HUES48 (cell line): Measurements from ENCODE around the gene SDF4.

Source experiments
- H3K27ac ChIP-seq: one replicate; pipeline ENCODE4 v1.7.0; 2013; ENCODE audit warnings: low read depth, low read length, inconsistent platforms
- H3K27me3 ChIP-seq: 2 replicates; pipeline ENCODE4 v1.6.1; 2013; ENCODE audit warnings: mild to moderate bottlenecking, low read length; ENCODE audit not compliant: control insufficient read depth, insufficient read depth
- H3K36me3 ChIP-seq: 2 replicates; pipeline ENCODE4 v1.6.1; 2013; ENCODE audit warnings: low read length; ENCODE audit not compliant: control insufficient read depth, insufficient read depth
- H3K4me1 ChIP-seq: 2 replicates; pipeline ENCODE4 v1.6.1; 2013; ENCODE audit warnings: mild to moderate bottlenecking, low read length; ENCODE audit not compliant: control insufficient read depth, insufficient read depth
- H3K4me3 ChIP-seq: 2 replicates; pipeline ENCODE4 v1.5.1; 2013; ENCODE audit warnings: mild to moderate bottlenecking, low read depth, low read length
- H3K9ac ChIP-seq: 2 replicates; pipeline ENCODE4 v1.6.1; 2013; ENCODE audit warnings: mild to moderate bottlenecking, low read depth, low read length, moderate library complexity
- H3K9me3 ChIP-seq: 2 replicates; pipeline ENCODE4 v1.6.1; 2013; ENCODE audit warnings: low read length; ENCODE audit not compliant: control insufficient read depth, insufficient read depth

The SDF4 gene

GRCh38 chr1:1189111-1189510 is 42.7 kb downstream of the SDF4 start:
- no peaks in the 10 kb centered on the region for H3K27me3 ChIP-seq
- H3K4me3 ChIP-seq: no peak overlapping the region
- H3K27ac ChIP-seq: no peak overlapping the region
- H3K36me3 ChIP-seq: no peaks in the 10 kb centered on the region
- no peaks in the 10 kb centered on the region for H3K4me1 ChIP-seq
- peaks cover 7% of the 10 kb centered on the region; the same call in 1 of the 2 replicates for H3K9me3 ChIP-seq
- no peak overlapping the region for H3K9ac ChIP-seq

- H3K36me3 ChIP-seq: no peaks in the 10 kb centered on the region
- no peaks in the 10 kb centered on the region for H3K4me1 ChIP-seq
- no peaks in the 10 kb centered on the region for H3K27me3 ChIP-seq
- H3K27ac ChIP-seq: no peak overlapping the region
- peaks cover 7% of the 10 kb centered on the region; the same call in 1 of the 2 replicates for H3K9me3 ChIP-seq
- no peak overlapping the region for H3K4me3 ChIP-seq
- H3K9ac ChIP-seq: no peak overlapping the region
Observed at GRCh38 chr1:1187938-1188337, 43.9 kb downstream of the SDF4 start.

GRCh38 chr1:1185101-1185765 is 46.6 kb downstream of the SDF4 start:
- Histone ChIP-seq H3K27me3 (no peaks in the 10 kb centered on the region), H3K27ac (no peak overlapping the region), H3K36me3 (no peaks in the 10 kb centered on the region), H3K4me3 (no peak overlapping the region), H3K9ac (no peak overlapping the region), H3K9me3 (no peaks in the 10 kb centered on the region), H3K4me1 (no peaks in the 10 kb centered on the region)

DNA sequence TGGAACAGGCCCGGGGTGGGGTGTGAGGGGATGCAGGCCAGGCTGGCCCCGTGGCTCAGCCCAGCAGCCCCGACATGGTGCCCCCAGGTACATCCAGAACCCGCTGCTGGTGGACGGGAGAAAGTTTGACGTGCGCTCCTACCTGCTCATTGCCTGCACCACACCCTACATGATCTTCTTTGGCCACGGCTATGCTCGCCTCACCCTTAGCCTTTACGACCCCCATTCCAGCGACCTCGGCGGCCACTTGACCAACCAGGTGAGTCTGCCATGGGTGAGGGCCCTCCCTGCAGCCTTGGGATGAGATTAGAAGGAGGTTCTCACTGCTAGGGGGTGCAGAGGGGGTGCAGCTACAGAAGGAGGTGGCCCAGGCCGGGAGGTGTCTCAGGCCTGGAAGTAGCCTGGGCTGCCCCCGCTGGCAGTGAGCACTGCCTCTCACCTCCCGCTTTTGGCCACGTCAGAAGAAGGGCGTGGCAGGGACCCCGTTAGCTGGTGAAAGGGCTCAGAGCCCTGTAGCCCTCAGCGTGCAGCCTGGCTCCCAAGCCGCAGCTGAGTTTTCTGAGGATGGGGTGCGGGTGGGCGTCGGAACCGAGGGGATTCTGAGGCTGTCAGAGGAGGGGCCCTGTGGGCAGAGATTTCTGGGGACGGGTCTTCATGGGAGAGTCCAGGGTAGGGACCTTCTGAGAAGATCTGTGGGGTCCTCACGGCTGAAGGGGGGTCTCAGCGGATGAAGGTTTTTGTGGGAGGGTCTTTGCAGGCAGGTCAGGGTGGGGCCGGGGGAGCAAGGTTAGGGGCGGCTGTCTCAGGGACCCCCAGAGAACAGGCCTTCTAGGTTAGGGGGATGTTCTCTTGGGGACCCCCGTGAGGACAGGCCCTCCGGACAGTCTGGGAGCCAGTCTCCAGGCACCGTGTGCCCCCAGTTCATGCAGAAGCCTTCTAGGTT is 47.7 kb downstream of the SDF4 start:
- no peaks in the 10 kb centered on the region for H3K36me3 ChIP-seq
- no peaks in the 10 kb centered on the region for H3K4me1 ChIP-seq

GRCh38 chr1:1183221-1183747 is 48.5 kb downstream of the SDF4 start:
- no peaks in the 10 kb centered on the region for H3K27me3 ChIP-seq
- H3K4me1 ChIP-seq: no peaks in the 10 kb centered on the region
- H3K4me3 ChIP-seq: no peak overlapping the region
- H3K9ac ChIP-seq: no peak overlapping the region
- no peaks in the 10 kb centered on the region for H3K36me3 ChIP-seq
- H3K9me3 ChIP-seq: no peaks in the 10 kb centered on the region
- H3K27ac ChIP-seq: no peak overlapping the region

More for the DNA sequence above, 47.7 kb downstream of the SDF4 start:
- no peaks in the 10 kb centered on the region for H3K9me3 ChIP-seq
- no peak overlapping the region for H3K4me3 ChIP-seq
- no peak overlapping the region for H3K9ac ChIP-seq
- no peak overlapping the region for H3K27ac ChIP-seq
- no peaks in the 10 kb centered on the region for H3K27me3 ChIP-seq

GRCh38 chr1:1182491-1183220 is 49.1 kb downstream of the SDF4 start:
- H3K36me3 ChIP-seq: no peaks in the 10 kb centered on the region
- H3K9ac ChIP-seq: no peak overlapping the region
- H3K27me3 ChIP-seq: no peaks in the 10 kb centered on the region
- no peaks in the 10 kb centered on the region for H3K9me3 ChIP-seq
- no peak overlapping the region for H3K4me3 ChIP-seq
- no peaks in the 10 kb centered on the region for H3K4me1 ChIP-seq
- H3K27ac ChIP-seq: no peak overlapping the region

- peaks cover 1% of the 10 kb centered on the region for H3K4me1 ChIP-seq
- no peak overlapping the region for H3K9ac ChIP-seq
- H3K4me3 ChIP-seq: no peak overlapping the region
Observed at GRCh38 chr1:1181938-1182410, 49.8 kb downstream of the SDF4 start.

GRCh38 chr1:1181129-1181937 is 50.5 kb downstream of the SDF4 start:
- Histone ChIP-seq H3K27me3 (no peaks in the 10 kb centered on the region), H3K9ac (no peak overlapping the region), H3K27ac (no peak overlapping the region), H3K4me1 (peaks cover 7% of the 10 kb centered on the region), H3K4me3 (no peak overlapping the region), H3K9me3 (no peaks in the 10 kb centered on the region), H3K36me3 (no peaks in the 10 kb centered on the region)

More at GRCh38 chr1:1181938-1182410, 49.8 kb downstream of the SDF4 start:
- Histone ChIP-seq H3K27ac (no peak overlapping the region), H3K9me3 (no peaks in the 10 kb centered on the region), H3K36me3 (no peaks in the 10 kb centered on the region), H3K27me3 (no peaks in the 10 kb centered on the region)

GRCh38 chr1:1179983-1180861 is 51.6 kb downstream of the SDF4 start:
- Histone ChIP-seq H3K27me3 (no peaks in the 10 kb centered on the region; the same call in 1 of the 2 replicates), H3K36me3 (no peaks in the 10 kb centered on the region), H3K4me3 (no peak overlapping the region), H3K27ac (no peak overlapping the region), H3K9me3 (no peaks in the 10 kb centered on the region), H3K4me1 (peaks cover 7% of the 10 kb centered on the region), H3K9ac (no peak overlapping the region)
